ENCODE measurements around the gene NDUFS3.
"Not testable (repeated sequence)": the region's sequence is repeated elsewhere in the genome, so short reads cannot be mapped to it uniquely, and the experiment has no call there.

Gene NDUFS3

GRCh38 chr11:47562393-47562792 is 16.5 kb upstream of the NDUFS3 start:
- DNase-seq, result not testable (repeated sequence)

DNA sequence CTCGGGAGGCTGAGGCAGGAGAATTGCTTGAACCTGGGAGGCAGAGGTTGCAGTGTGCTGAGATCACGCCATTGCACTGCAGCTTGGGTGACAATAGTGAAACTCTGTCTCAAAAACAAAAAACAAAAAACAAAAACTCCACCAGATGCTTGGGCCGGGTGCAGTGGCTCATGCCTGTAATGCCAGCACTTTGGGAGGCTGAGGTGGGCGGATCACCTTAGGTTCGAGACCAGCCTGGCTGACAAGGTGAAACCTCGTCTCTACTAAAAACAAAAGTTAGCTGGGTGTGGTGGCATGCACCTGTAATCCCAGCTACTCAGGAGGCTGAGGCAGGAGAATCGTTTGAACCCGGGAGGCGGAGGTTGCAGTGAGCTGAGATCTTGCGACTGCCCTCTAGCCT is 14.5 kb upstream of the NDUFS3 start:
- not testable (repeated sequence) for DNase-seq

DNA sequence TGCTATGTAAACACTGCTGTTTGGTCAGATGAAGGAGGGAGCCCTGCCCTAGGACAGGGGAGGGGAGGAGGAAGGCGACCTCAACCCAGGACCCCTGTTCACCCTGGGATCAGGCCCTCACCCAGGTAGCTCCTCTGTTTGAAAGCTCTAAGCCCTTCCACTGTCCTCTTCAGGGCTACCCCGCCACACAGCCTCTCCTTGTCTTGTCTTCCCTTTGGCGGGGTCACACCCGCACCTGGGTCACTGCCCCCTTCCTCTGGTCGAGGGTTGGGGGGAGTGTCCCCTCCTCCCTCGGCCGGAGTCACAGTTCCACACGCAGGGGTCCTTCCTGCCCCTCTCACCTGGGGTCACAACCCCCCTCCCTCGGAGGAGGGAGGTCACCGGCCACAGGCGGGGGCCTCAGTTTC is 13.9 kb upstream of the NDUFS3 start:
- peak; percentile 6 for DNase-seq

GRCh38 chr11:47565340-47566148 is 13.3 kb upstream of the NDUFS3 start, which contains the start of gene PTPMT1:
TSS of gene PTPMT1 (plus strand) at chr11:47565599. CDS start at chr11:47565623, 24 bp downstream.
- peak; percentile 61 for DNase-seq

- peak; percentile 22 for DNase-seq
Observed at GRCh38 chr11:47566149-47566698, 12.7 kb upstream of the NDUFS3 start.

DNA sequence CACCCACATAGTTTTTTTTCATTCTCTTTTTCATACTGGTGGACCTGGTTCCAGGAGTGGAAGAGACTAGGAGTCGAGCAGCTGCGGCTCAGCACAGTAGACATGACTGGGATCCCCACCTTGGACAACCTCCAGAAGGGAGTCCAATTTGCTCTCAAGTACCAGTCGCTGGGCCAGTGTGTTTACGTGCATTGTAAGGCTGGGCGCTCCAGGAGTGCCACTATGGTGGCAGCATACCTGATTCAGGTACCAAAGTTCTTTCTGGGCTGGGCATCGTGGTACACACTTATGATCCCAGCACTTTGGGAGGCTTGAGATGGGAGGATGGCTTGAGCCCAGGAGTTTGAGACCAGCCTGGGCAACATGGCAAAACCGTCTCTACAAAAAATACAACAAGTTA is 9.2 kb upstream of the NDUFS3 start:
- no peak for DNase-seq

DNA sequence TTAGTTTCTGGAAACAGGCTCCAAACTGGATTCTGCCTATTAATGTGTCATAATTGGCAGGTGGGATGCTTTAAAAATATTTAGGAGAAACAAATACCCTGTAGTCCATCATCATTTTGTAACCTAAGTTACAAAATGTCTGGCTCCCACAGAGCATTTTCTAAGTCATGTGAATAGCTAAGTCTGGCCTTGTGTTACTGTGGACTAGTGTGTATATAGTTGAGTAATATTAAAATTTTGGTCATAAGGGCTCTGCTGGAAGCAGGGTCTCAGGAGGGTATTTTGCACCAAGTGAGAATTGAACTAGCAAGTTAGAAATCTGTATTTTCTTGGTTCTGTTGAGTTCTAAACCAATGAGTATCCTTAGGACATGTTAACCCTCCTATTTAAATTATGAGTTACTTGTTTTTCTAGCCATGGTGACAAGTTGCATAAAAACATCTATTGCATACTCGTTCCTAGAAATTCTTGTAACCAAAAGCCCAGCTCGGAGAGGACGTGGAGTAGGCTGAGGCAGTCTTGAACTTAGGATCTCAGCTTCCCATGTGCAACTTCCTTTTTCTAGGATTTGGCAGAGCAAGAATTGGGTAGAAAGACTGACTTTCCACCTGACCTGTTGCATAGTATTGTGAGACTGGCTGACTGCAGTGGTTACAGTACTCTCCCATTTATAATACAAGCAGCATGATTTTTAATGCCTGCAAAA is 8.1 kb upstream of the NDUFS3 start:
- DNase-seq, result no peak

DNA sequence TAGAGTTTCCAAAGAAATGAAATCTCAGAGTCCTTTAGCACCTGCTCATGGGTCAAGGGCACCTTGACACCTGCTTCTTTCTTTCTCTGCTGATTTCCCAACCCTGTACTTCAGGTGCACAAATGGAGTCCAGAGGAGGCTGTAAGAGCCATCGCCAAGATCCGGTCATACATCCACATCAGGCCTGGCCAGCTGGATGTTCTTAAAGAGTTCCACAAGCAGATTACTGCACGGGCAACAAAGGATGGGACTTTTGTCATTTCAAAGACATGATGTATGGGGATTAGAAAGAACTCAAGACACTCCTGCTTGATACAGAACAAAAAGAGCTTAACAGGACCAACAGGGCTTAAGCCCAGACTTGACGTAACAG is 7.5 kb upstream of the NDUFS3 start:
- no peak for DNase-seq

DNA sequence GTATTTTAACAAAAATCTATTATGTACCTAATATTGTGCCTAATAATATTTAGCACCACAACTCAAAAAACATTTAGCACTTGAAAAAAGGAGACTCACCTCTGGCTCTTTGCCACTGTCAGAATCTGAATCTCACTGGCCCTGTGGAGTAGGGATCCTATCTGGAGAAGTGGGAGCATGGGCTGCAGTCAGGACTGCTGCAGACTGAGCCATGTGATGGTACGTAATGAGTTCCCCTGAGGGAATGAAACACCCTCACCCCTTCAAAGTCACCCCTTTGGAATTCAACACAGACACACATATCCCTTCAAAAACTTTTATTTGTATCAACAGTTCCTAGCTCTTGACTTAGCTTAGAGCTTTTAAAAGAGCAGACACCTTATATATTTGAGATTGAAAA is 7.0 kb upstream of the NDUFS3 start:
- DNase-seq, result no peak

- DNase-seq, result no peak
Observed at GRCh38 chr11:47572715-47573255, 6.1 kb upstream of the NDUFS3 start.

- no peak for DNase-seq
Observed at GRCh38 chr11:47573321-47573720, 5.6 kb upstream of the NDUFS3 start.

DNA sequence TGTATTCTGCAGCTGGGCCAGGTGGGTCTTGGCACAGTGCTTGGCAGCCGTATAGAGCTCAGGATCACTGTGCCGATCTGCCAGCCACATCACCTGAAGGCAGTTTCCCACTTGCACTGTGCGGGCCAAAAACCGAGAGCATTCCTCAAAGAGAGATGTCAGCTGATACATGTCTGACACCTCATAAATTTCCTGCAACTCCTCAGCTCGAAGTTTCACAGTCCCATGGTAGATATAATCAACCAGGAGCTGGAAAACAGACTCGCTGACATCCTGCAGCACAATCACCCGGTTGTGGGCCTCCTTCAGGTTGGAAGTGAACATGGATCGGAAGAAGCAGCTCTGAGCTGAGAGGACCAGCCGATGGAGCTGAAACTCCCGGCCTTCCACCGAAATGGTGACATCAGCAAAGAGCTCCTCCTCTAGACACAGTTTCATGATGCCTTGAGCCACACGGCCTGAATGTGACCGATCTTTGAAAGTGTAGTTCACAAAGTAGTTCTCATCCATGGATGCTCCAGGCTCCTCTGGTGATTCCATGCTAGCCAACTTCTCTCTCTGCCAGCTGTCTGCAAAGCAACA is 1.3 kb upstream of the NDUFS3 start:
- no peak for DNase-seq

GRCh38 chr11:47583844-47584243 is 5.0 kb downstream of the NDUFS3 start:
- DNase-seq, result no peak

DNA sequence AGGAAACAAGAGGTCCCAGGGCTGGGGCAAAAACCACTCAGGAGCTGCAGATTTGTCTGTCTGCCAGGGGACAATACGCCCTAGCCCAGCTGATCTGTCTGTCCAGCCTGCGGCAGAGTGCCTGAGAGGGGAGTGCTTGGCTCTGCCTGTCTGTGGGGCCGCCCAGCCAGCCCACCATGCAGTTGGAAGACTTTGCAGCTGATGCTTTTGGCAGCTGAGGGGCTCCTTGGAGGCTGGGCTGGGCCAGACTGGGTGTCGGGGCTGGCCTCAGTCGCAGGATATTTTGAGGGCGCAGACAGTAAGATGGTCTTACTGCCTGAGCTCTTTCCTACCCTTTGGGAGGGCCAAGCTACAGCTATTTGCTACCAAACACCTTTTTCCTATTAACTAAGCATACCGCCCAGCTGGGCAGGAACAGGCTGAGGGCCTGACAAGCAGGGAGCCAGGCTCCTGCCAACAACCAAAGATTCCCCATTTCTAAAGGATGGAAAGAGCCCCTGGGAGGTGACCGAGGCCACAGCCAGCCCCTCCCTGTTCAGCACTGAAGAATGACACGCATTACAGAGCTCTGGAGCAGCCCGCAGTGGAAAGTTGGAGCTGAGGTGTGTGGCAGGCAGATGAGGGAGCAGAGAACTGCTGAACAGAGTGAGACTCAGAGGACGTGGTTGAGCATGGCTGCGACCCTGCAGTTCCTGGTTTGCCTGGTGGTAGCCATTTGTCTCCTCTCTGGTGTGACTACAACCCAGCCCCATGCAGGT is 7.4 kb downstream of the NDUFS3 start, which contains the start of gene FAM180B:
Gene FAM180B, plus strand, starts transcription at position 581 of the 758 bp plus-strand sequence. Its CDS starts 91 bp downstream, at position 672.
- no peak for DNase-seq

- DNase-seq, result no peak
Observed at GRCh38 chr11:47587039-47587716, 8.3 kb downstream of the NDUFS3 start.

- no peak for DNase-seq
Observed at GRCh38 chr11:47587723-47588326, 9.0 kb downstream of the NDUFS3 start.

- DNase-seq, result no peak
Observed at GRCh38 chr11:47589118-47589517, 10.2 kb downstream of the NDUFS3 start.

DNA sequence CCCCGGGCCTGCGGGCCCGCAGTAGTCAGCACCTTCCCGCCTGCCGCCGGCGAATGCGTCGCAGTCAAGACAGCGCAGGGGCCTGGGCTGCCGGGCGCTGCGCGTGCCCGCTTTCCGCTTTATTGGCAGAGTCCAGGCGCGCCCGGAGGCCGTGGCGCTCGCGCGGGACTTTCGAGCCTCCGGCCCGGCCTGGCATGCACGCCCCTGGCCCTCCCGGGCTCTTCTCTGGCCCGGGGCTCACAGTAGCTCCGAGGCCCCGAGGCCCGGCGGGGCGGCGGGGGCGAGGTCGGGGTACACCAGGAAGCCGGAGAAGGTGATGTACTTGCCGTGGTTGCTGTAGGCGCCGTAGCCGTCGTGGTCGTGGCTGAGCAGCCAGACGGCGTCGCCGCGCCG is 10.7 kb downstream of the NDUFS3 start:
- DNase-seq, result no peak

- DNase-seq, result no peak
Observed at GRCh38 chr11:47589977-47590861, 11.3 kb downstream of the NDUFS3 start.

DNA sequence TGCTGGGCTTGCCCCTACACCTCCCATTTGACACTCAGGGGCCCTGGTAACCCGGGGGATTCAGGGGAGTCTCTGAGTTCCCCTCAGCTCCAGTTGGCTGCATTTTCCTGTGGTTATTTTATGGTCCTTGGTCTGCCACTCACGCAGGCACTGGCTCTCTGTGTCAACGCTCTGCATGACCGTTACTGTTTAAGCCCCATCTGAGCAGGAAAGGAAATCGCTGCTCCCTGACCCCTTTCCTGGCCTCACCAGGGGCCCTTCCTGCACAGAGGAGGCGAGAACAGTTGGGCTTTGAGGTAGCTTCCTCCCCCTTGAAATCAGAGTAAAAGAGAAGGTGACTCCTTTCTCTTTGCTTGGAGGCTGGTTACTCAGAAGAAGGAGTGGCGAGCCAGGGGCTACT is 12.9 kb downstream of the NDUFS3 start:
- DNase-seq, result no peak
